Endothelial cell of umbilical vein (primary cell): ENCODE results near the gene RBM4. TPM values are rescaled to one million over a fixed set of nuclear protein-coding genes. Genes with fewer than 3 reads are reported as not detected.
A peak's percentile ranks its signal among the peaks of the same experiment; 100 is the strongest.

Experiments used
- BruUV-seq: library from RNA; stranded (reverse); fragments of 400-500 nt; replicated peaks from 2 replicates; lab custom pipeline; 2021; lab: Mats Ljungman, UMichigan
- CTCF ChIA-PET: fragments of 300-600, 350-600 bp; sonication (Branson Sonifier 250); formaldehyde crosslinking; loops from one replicate; lab custom pipeline; 2021; ENCODE audit warnings: antibody characterized with exemption, inconsistent platforms; lab: Charles Lee
- POLR2A ChIA-PET: fragments of 300-600, 350-600 bp; sonication (Branson Sonifier 250); formaldehyde crosslinking; loops from one replicate; lab custom pipeline; 2021; ENCODE audit warnings: antibody characterized with exemption, inconsistent platforms; lab: Charles Lee
- DNase-seq: peaks from one replicate; pipeline ENCODE4 v3.0.0-alpha.2; 2011; ENCODE audit warnings: low read depth, low spot score
- FAIRE-seq: peaks from 2 replicates; lab custom pipeline; 2011; peaks lifted over from hg19 to GRCh38; lab: Jason Lieb, UNC
- H2AFZ ChIP-seq: 2 replicates; pipeline ENCODE4 v1.6.0; 2012; ENCODE audit warnings: low read depth, low read length, control low read depth, inconsistent platforms
- H3K27ac ChIP-seq: 2 replicates; pipeline ENCODE4 v1.5.1; 2011; ENCODE audit warnings: low read depth, mild to moderate bottlenecking, control low read depth, low read length, moderate library complexity; ENCODE audit not compliant: insufficient read depth
- H3K27me3 ChIP-seq, 2 experiments: 2 replicates each; pipeline versions ENCODE4 v1.6.0 to v1.6.1; 2011; ENCODE audit warnings: low read length in 2 of 2, mixed read lengths in 1 of 2; ENCODE audit not compliant: control insufficient read depth in 2 of 2, insufficient read depth in 2 of 2
- H3K36me3 ChIP-seq, 2 experiments: 2 replicates in 1 of 2; 3 replicates in 1 of 2; pipeline ENCODE4 v1.5.1; 2011; ENCODE audit warnings: low read length in 2 of 2, mild to moderate bottlenecking in 1 of 2, moderate library complexity in 1 of 2; ENCODE audit not compliant: control insufficient read depth in 2 of 2, insufficient read depth in 2 of 2; ENCODE audit errors: extremely low read depth in 1 of 2
- H3K4me1 ChIP-seq: 3 replicates; pipeline ENCODE4 v1.5.1; 2011; ENCODE audit warnings: mild to moderate bottlenecking, low read length; ENCODE audit not compliant: control insufficient read depth, insufficient read depth; ENCODE audit errors: extremely low read depth
- H3K4me2 ChIP-seq: 2 replicates; pipeline ENCODE4 v1.6.1; 2011; ENCODE audit warnings: low read length, control low read depth, mixed read lengths; ENCODE audit not compliant: insufficient read depth
- H3K4me3 ChIP-seq, 3 experiments: fragments of 200-600 bp in 1 of 3; sonication (generic), shearing (Covaris generic) in 1 of 3; replicated peaks in 1 of 3; 2 replicates each; pipeline ENCODE4 v1.5.1; 2011 to 2016; ENCODE audit warnings: control low read depth in 3 of 3, low read length in 3 of 3, mild to moderate bottlenecking in 2 of 3, inconsistent platforms in 1 of 3, low read depth in 1 of 3, moderate library complexity in 1 of 3; ENCODE audit not compliant: insufficient read depth in 1 of 3
- H3K79me2 ChIP-seq: 2 replicates; pipeline ENCODE4 v1.6.0; 2012; ENCODE audit warnings: low read length, inconsistent platforms; ENCODE audit not compliant: control insufficient read depth, insufficient read depth
- H3K9ac ChIP-seq: replicated peaks from 2 replicates; pipeline ENCODE3; 2011; ENCODE audit warnings: low read length, control low read depth; ENCODE audit not compliant: insufficient read depth; ENCODE audit errors: extremely low read depth
- H3K9me1 ChIP-seq: replicated peaks from 3 replicates; pipeline ENCODE4 v1.6.0; 2011; ENCODE audit warnings: mild to moderate bottlenecking, low read length; ENCODE audit not compliant: control insufficient read depth, insufficient read depth; ENCODE audit errors: extremely low read depth
- H3K9me3 ChIP-seq: replicated peaks from 2 replicates; pipeline ENCODE4 v1.5.1; 2012; ENCODE audit warnings: low read length, inconsistent platforms; ENCODE audit not compliant: control insufficient read depth, insufficient read depth
- H4K20me1 ChIP-seq: replicated peaks from 2 replicates; pipeline ENCODE3; 2011; ENCODE audit warnings: mild to moderate bottlenecking, low read length; ENCODE audit not compliant: control insufficient read depth, insufficient read depth; ENCODE audit errors: extremely low read depth
- FOS ChIP-seq: IDR thresholded peaks from 2 replicates; pipeline ENCODE4 v1.6.1; 2011; ENCODE audit warnings: mild to moderate bottlenecking, low read length, moderate library complexity, borderline replicate concordance; ENCODE audit not compliant: insufficient read depth
- GATA2 ChIP-seq: IDR thresholded peaks from 2 replicates; pipeline ENCODE4 v1.7.0; 2011; ENCODE audit warnings: low read depth, mild to moderate bottlenecking, moderate library complexity, mixed read lengths, low read length; ENCODE audit not compliant: insufficient read length, insufficient read depth
- JUN ChIP-seq: IDR thresholded peaks from 2 replicates; pipeline ENCODE4 v1.6.1; 2011; ENCODE audit warnings: borderline replicate concordance, low read depth; ENCODE audit not compliant: insufficient read length, insufficient read depth
- MYC ChIP-seq: IDR thresholded peaks from one replicate; pipeline ENCODE4 v1.6.1; 2011; ENCODE audit warnings: mild to moderate bottlenecking, low read depth, low read length
- POLR2A ChIP-seq: IDR thresholded peaks from 2 replicates; pipeline ENCODE4 v1.6.1; 2012; ENCODE audit warnings: low read depth, mild to moderate bottlenecking, control low read depth, low read length
- POLR2AphosphoS5 ChIP-seq: IDR thresholded peaks from 2 replicates; pipeline ENCODE4 v1.6.1; 2012; ENCODE audit warnings: low read depth, mild to moderate bottlenecking, control low read depth, low read length, moderate library complexity; ENCODE audit not compliant: insufficient read depth
- dilution Hi-C: fragments of 300-500 bp; cut with MboI; formaldehyde crosslinking; loops from one replicate; pipeline ENCODE4 v1.15.0; 2019; ENCODE audit warnings: low sequenced_read_pairs; ENCODE audit not compliant: extremely low pct_ligation_motif_present
- intact Hi-C: fragments of 100-400 bp; cut with micrococcal nuclease; formaldehyde crosslinking; loops from one replicate; pipeline ENCODE4 v1.10.0; 2022
- polyA plus RNA-seq, 4 experiments: library from polyadenylated mRNA; depleted of rRNA in 3 of 4; stranded (reverse) in 3 of 4; unstranded in 1 of 4; fragments of >200 nt; gene quantifications; 2 replicates each; pipeline versions ENCODE4 v1.2.1 to v1.2.3, GENCODE V29; 2011 to 2012; ENCODE audit warnings: missing spikeins in 1 of 4
- total RNA-seq: library from RNA; stranded (reverse); gene quantifications from 2 replicates; pipeline ENCODE4 v1.2.3, GENCODE V29; 2021

Gene RBM4
- total and polyA plus RNA-seq, 2 donors (not counting 3 experiments of a cell fraction or from before 2014, with no cell fraction given), result 153 to 361 TPM

DNA sequence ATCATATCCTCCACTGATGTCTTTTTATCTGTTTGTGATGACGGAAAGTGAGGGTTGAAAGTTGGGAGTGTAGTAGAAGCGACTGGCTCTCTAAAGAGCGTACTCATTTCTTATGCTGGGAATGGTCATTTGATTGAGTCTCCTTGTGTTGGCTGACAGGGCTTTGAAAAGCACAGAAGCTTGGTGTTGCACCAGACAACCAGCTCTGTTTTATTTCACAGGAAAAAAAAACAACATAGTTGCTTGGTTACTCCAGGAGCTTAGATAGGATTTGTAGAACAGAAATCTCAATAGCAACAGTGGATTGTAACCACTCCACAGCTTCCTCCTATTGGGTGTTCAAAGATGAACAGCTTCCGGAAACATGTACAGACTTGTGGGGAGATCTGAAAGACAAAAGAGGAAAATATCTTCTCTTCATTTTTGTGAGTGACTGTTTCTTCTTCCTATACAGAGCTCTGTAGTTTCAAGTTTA is 19.4 kb upstream of the RBM4 start:
- peaks cover 20% of the 10 kb centered on the region for H4K20me1 ChIP-seq
- H3K27me3 ChIP-seq, result no peaks in the 10 kb centered on the region
- H2AFZ ChIP-seq, result no peak overlapping the region
- intact Hi-C loops, result no loop called here
- H3K4me1 ChIP-seq, result peaks cover 24% of the 10 kb centered on the region
- peak overlapping the region; percentile 37 for H3K27ac ChIP-seq
- H3K4me3 ChIP-seq, result peak overlapping the region in 2 of 3 experiments; percentile 75 to 93
- FAIRE-seq, result peak; percentile 77
- no TSS peak for BruUV-seq
- peak overlapping the region; percentile 94 for H3K4me2 ChIP-seq
- ChIA-PET CTCF (interaction anchor here (0.8 to 1.6 kb wide), 4 partner anchors 12 to 26 kb away, joined by 3 to 6 read pairs (median 4); partner anchors contain the start of genes CCDC87 and CCS), POLR2A (interaction anchor here (0.6 to 1.3 kb wide), 3 partner anchors 11 to 216 kb away, joined by 4 to 9 read pairs (median 4); partner anchors contain the start of gene RBM4)
- peaks cover 75% of the 10 kb centered on the region for H3K79me2 ChIP-seq
- no peak for TF ChIP-seq FOS
- no peak for TF ChIP-seq JUN
- TF ChIP-seq GATA2, result no peak
- TF ChIP-seq POLR2AphosphoS5, result no peak
- TF ChIP-seq MYC, result no peak
- dilution Hi-C loops, result no loop called here
- peak overlapping the region; percentile 68 for H3K9ac ChIP-seq
- no peaks in the 10 kb centered on the region for H3K9me3 ChIP-seq
- DNase-seq, result peak; percentile 56
- H3K9me1 ChIP-seq, result no peaks in the 10 kb centered on the region
- H3K36me3 ChIP-seq, result peaks cover 5 to 8% of the 10 kb centered on the region in 2 experiments

DNA sequence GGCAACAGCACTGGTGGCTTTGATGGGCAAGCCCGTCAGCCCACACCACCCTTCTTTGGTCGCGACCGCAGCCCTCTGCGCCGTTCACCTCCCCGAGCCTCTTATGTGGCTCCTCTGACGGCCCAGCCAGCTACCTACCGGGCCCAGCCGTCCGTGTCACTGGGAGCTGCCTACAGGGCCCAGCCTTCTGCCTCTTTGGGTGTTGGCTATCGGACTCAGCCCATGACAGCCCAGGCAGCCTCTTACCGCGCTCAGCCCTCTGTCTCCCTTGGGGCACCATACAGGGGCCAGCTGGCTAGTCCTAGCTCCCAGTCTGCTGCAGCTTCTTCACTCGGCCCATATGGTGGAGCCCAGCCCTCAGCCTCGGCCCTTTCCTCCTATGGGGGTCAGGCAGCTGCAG is 14.1 kb upstream of the RBM4 start:
- CTCF ChIA-PET, result interaction anchor here (1.0 to 2.4 kb wide), 2 partner anchors 14 to 54 kb away, joined by 3 to 8 read pairs; no protein-coding TSS in a partner anchor
- peaks cover 44 to 54% of the 10 kb centered on the region in 2 experiments for H3K36me3 ChIP-seq
- no peak overlapping the region for H3K27ac ChIP-seq
- no TSS peak for BruUV-seq
- dilution Hi-C loops, result no loop called here
- DNase-seq (no peak), FAIRE-seq (no peak)
- peaks cover 9% of the 10 kb centered on the region for H3K4me1 ChIP-seq
- H3K9me3 ChIP-seq, result no peaks in the 10 kb centered on the region
- no peaks in the 10 kb centered on the region for H3K9me1 ChIP-seq
- peaks cover 99% of the 10 kb centered on the region for H3K79me2 ChIP-seq
- intact Hi-C loops, result no loop called here
- peaks cover 20% of the 10 kb centered on the region for H4K20me1 ChIP-seq
- H3K27me3 ChIP-seq, result no peaks in the 10 kb centered on the region
- H2AFZ ChIP-seq, result no peak overlapping the region
- no peak overlapping the region for H3K4me2 ChIP-seq
- TF ChIP-seq FOS (no peak), POLR2A (peak; percentile 15)
- POLR2A ChIA-PET, result no interaction called here
- no peak overlapping the region for H3K9ac ChIP-seq
- H3K4me3 ChIP-seq, result no peak overlapping the region
